Fibroblast of villous mesenchyme (primary cell): ENCODE data around the gene SCN10A. TPM values are rescaled to one million over a fixed set of nuclear protein-coding genes. Genes with fewer than 3 reads are reported as not detected.

ENCODE experiments used
- DNase-seq: peaks from one replicate; pipeline ENCODE4 v3.0.0-alpha.2; 2010; ENCODE audit warnings: low read depth
- H3K4me3 ChIP-seq: 2 replicates; pipeline ENCODE4 v1.5.1; 2011; ENCODE audit warnings: low read depth, mild to moderate bottlenecking, low read length
- CTCF ChIP-seq: IDR thresholded peaks from 2 replicates; pipeline ENCODE4 v1.5.1; 2012; ENCODE audit warnings: low read depth, mild to moderate bottlenecking, low read length; ENCODE audit not compliant: insufficient read depth
- total RNA-seq: library from RNA; depleted of rRNA; stranded (reverse); fragments of >200 nt; gene quantifications from 2 replicates; pipeline ENCODE4 v1.2.3, GENCODE V29; 2012

Gene SCN10A
- total RNA-seq, 1 donor = not detected

GRCh38 chr3:38717355-38718240, 98.4 kb downstream of the SCN10A start:
- no peak for DNase-seq
- H3K4me3 ChIP-seq = no peak overlapping the region
- no peak for TF ChIP-seq CTCF

GRCh38 chr3:38713121-38713520, 102.9 kb downstream of the SCN10A start:
- no peak for TF ChIP-seq CTCF
- no peak overlapping the region for H3K4me3 ChIP-seq
- no peak for DNase-seq

GRCh38 chr3:38711321-38711720, 104.7 kb downstream of the SCN10A start:
- TF ChIP-seq CTCF = no peak
- DNase-seq = no peak

GRCh38 chr3:38707730-38708129, 108.3 kb downstream of the SCN10A start:
- H3K4me3 ChIP-seq = no peak overlapping the region
- TF ChIP-seq CTCF = peak; percentile 34
- DNase-seq = no peak

More at GRCh38 chr3:38711321-38711720, 104.7 kb downstream of the SCN10A start:
- H3K4me3 ChIP-seq = no peak overlapping the region

- no peak for DNase-seq
- no peak for TF ChIP-seq CTCF
- no peak overlapping the region for H3K4me3 ChIP-seq
These were observed 109.1 kb downstream of the SCN10A start for GRCh38 chr3:38706961-38707360.

- no peak for TF ChIP-seq CTCF
- H3K4me3 ChIP-seq = no peak overlapping the region
- no peak for DNase-seq
These were observed 113.8 kb downstream of the SCN10A start for GRCh38 chr3:38702231-38702630.
